Bronchial epithelial cell (primary cell): ENCODE data around the gene FRMD5. TPM values are rescaled to one million over a fixed set of nuclear protein-coding genes. Genes with fewer than 3 reads are reported as not detected.

Experiments
- DNase-seq: peaks from one replicate; pipeline ENCODE4 v3.0.0-alpha.2; 2010; ENCODE audit warnings: low read depth
- FAIRE-seq: peaks from 2 replicates; lab custom pipeline; 2011; peaks lifted over from hg19 to GRCh38; lab: Jason Lieb, UNC
- H3K27me3 ChIP-seq: 2 replicates; pipeline ENCODE4 v1.5.1; 2011; ENCODE audit warnings: low read length; ENCODE audit not compliant: control insufficient read depth, insufficient read depth
- H3K36me3 ChIP-seq: 2 replicates; pipeline ENCODE4 v1.5.1; 2011; ENCODE audit warnings: low read length; ENCODE audit not compliant: control insufficient read depth, insufficient read depth
- H3K4me3 ChIP-seq: 2 replicates; pipeline ENCODE4 v1.5.1; 2011; ENCODE audit warnings: mild to moderate bottlenecking, low read depth, low read length, control low read depth
- total RNA-seq: library from RNA; depleted of rRNA; stranded (reverse); fragments of >200 nt; gene quantifications from 2 replicates; pipeline ENCODE4 v1.2.1, GENCODE V29; 2014
- TF ChIP-seq, protein P1 (sequence below): IDR thresholded peaks from 2 replicates; pipeline ENCODE4 v1.5.1; 2011; ENCODE audit warnings: mild to moderate bottlenecking, moderate library complexity, low read length, control low read depth, inconsistent platforms; ENCODE audit not compliant: insufficient read depth, severe bottlenecking

The FRMD5 gene
- total RNA-seq, 1 donor from 2014 or later = 1.3 TPM

DNA sequence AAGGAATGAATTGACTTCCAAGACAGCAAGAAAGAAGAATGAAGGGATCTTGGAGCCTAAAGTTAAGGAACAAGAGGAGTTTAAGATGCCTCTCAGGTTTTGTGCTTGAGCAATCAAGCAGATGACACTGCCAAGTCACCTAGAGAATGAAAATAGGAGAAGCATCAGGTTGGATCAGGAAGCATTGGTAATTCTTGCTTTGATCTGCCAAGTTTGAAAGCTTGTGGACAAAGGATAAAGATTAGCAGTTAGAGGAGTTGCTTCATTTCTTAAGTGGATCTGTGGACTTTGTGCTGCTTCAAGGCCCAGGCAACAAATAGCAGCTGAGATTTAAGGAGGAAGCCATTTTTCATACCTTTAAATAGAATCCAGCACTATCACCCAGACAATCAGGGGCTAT lies 35.6 kb downstream of the FRMD5 start:
- Histone ChIP-seq H3K4me3 (no peak overlapping the region), H3K36me3 (no peaks in the 10 kb centered on the region), H3K27me3 (no peaks in the 10 kb centered on the region)
- no peak for DNase-seq
- no peak for FAIRE-seq
- TF ChIP-seq, protein P1, sequence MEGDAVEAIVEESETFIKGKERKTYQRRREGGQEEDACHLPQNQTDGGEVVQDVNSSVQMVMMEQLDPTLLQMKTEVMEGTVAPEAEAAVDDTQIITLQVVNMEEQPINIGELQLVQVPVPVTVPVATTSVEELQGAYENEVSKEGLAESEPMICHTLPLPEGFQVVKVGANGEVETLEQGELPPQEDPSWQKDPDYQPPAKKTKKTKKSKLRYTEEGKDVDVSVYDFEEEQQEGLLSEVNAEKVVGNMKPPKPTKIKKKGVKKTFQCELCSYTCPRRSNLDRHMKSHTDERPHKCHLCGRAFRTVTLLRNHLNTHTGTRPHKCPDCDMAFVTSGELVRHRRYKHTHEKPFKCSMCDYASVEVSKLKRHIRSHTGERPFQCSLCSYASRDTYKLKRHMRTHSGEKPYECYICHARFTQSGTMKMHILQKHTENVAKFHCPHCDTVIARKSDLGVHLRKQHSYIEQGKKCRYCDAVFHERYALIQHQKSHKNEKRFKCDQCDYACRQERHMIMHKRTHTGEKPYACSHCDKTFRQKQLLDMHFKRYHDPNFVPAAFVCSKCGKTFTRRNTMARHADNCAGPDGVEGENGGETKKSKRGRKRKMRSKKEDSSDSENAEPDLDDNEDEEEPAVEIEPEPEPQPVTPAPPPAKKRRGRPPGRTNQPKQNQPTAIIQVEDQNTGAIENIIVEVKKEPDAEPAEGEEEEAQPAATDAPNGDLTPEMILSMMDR = no peak

DNA sequence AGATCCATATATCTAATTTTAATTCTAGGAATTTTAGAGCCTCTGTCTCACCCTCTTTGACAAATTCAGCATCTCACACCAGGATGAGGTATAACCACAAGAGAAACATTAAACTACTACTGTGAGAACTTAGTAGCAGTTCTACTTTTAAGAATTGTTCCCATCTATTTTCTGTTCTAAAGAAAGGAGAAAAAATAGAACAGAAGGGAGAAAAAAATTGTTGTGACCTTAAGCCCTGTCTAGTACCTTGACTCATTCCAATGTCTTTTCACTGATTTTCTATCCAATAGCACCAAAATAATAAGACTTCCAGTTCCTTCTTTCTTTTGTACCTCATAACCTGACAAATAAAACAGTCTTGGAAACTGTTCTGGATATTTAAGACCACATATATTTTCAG lies 37.0 kb downstream of the FRMD5 start:
- Histone ChIP-seq H3K36me3 (no peaks in the 10 kb centered on the region), H3K27me3 (no peaks in the 10 kb centered on the region), H3K4me3 (no peak overlapping the region)
- DNase-seq (no peak), FAIRE-seq (no peak)
- TF ChIP-seq, protein P1 = no peak

DNA sequence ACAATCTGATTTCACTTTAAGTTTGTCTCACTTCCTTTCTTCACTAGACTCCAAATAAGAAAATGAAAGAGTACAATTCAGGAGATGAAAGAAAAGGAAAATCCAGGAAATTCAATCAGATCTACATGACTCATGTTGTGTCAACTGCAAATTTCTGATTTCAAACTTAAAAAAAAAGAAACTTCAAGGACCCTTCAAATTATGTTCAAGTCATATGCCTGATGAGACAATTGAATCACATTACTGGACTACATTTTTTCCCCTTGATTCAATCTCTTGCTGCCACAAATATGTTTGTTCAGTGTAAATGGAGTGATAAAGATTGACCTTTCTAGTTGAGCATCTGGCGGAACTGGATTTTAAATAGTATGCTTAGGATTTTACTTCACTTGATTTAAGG lies 37.4 kb downstream of the FRMD5 start:
- TF ChIP-seq, protein P1 = no peak
- DNase-seq (peak; percentile 93), FAIRE-seq (no peak)
- H3K36me3 ChIP-seq = no peaks in the 10 kb centered on the region
- no peaks in the 10 kb centered on the region for H3K27me3 ChIP-seq
- H3K4me3 ChIP-seq = no peak overlapping the region

DNA sequence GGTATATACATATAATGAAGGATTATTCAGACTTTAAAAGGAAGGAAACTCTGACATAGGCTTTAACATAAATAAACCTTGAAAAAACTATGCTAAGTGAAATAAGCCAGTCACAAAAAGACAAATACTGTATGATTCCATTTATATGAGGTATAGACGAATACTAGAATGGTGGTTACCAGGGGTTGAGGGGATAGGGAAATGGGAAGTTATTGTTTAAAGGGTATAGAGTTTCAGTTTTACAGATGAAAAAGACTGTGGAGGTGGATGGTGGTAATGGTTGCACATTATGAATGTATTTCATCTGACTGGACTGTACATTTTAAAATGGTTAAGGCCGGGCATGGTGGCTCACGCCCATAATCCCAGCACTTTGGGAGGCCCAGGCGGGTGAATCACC lies 41.7 kb downstream of the FRMD5 start:
- TF ChIP-seq, protein P1 = no peak
- H3K4me3 ChIP-seq = no peak overlapping the region
- no peaks in the 10 kb centered on the region for H3K27me3 ChIP-seq
- FAIRE-seq (no peak), DNase-seq (no peak)
- no peaks in the 10 kb centered on the region for H3K36me3 ChIP-seq

DNA sequence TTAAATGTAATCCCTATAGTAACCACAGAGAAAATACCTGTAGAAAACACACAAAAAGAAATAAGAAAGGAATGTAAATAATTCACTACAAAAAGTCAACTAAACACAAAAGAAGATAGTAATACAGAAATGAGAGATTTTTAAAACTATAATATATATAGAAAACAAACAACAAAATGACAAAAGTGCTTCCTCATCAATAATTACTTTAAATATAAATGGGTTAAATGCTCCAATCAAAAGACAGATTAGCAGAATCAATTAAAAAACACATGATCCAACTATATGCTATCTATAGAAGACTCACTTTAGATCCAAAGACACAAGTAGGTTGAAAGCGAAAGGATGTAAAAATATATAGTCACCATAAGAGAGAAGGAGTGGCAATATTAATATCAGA lies 45.8 kb downstream of the FRMD5 start:
- FAIRE-seq (no peak), DNase-seq (no peak)
- no peaks in the 10 kb centered on the region for H3K36me3 ChIP-seq
- no peaks in the 10 kb centered on the region for H3K27me3 ChIP-seq
- no peak overlapping the region for H3K4me3 ChIP-seq
- TF ChIP-seq, protein P1 = no peak

- no peak for FAIRE-seq
- no peaks in the 10 kb centered on the region for H3K36me3 ChIP-seq
- H3K4me3 ChIP-seq = no peak overlapping the region
- H3K27me3 ChIP-seq = no peaks in the 10 kb centered on the region
- no peak for DNase-seq
- TF ChIP-seq, protein P1 = no peak
Observed at GRCh38 chr15:44148580-44148979, 46.5 kb downstream of the FRMD5 start.
